ENCODE results near the gene SRCAP.

- no peak for TF ChIP-seq POLR2A (IDR thresholded peaks at IDR 0.05; ENCODE audit: low read depth, low read length)
- TF ChIP-seq POLR2AphosphoS5 (IDR thresholded peaks at IDR 0.05; ENCODE audit: low read depth, low read length): no peak
These were observed 49.9 kb downstream of the SRCAP start for GRCh38 chr16:30748634-30749445.

Data from GM12892 (cell line).